Loucy (cell line): Measurements from ENCODE around the gene PLVAP.

Experiments used
- H2AFZ ChIP-seq: fragments of 200-600 bp; sonication (generic); 2 replicates; pipeline ENCODE4 v1.6.0; 2016; ENCODE audit warnings: antibody characterized with exemption, mild to moderate bottlenecking, low read length, moderate library complexity
- H3F3A ChIP-seq: fragments of 200-600 bp; 2 replicates; pipeline ENCODE4 v1.6.0; 2016; ENCODE audit warnings: antibody characterized with exemption, low read depth, mild to moderate bottlenecking
- H3K27me3 ChIP-seq: fragments of 200-600 bp; sonication (generic); 2 replicates; pipeline ENCODE4 v1.6.1; 2014; ENCODE audit warnings: low read length, mild to moderate bottlenecking; ENCODE audit not compliant: insufficient read depth, poor library complexity, severe bottlenecking
- H3K36me3 ChIP-seq: fragments of 200-600 bp; sonication (generic); 2 replicates; pipeline ENCODE4 v1.6.1; 2016; ENCODE audit warnings: low read length; ENCODE audit not compliant: insufficient read depth
- H3K4me1 ChIP-seq: fragments of 200-600 bp; sonication (generic); 2 replicates; pipeline ENCODE4 v1.5.1; 2014; ENCODE audit warnings: low read length, mild to moderate bottlenecking; ENCODE audit not compliant: insufficient read depth, poor library complexity, severe bottlenecking
- H3K4me2 ChIP-seq: fragments of 200-600 bp; sonication (generic); 2 replicates; pipeline ENCODE4 v1.6.0; 2014; ENCODE audit warnings: antibody characterized with exemption, low read length, low read depth, mild to moderate bottlenecking; ENCODE audit not compliant: poor library complexity, severe bottlenecking
- H3K4me3 ChIP-seq: fragments of 200-600 bp; sonication (generic); 2 replicates; pipeline ENCODE4 v1.5.1; 2014; ENCODE audit warnings: low read length, mild to moderate bottlenecking, mixed read lengths; ENCODE audit not compliant: poor library complexity, severe bottlenecking
- H3K79me2 ChIP-seq: fragments of 200-600 bp; sonication (generic); 2 replicates; pipeline ENCODE4 v1.6.1; 2014; ENCODE audit warnings: low read length; ENCODE audit not compliant: insufficient read depth
- H3K9ac ChIP-seq: fragments of 200-600 bp; sonication (generic); 2 replicates; pipeline ENCODE4 v1.6.0; 2014; ENCODE audit warnings: mild to moderate bottlenecking, low read depth, low read length, moderate library complexity; ENCODE audit not compliant: poor library complexity, severe bottlenecking
- H3K9me2 ChIP-seq: fragments of 200-600 bp; sonication (generic); replicated peaks from 2 replicates; pipeline ENCODE4 v1.6.1; 2016; ENCODE audit warnings: low read depth, low read length, mixed read lengths
- H3K9me3 ChIP-seq: fragments of 200-600 bp; sonication (generic); 2 replicates; pipeline ENCODE4 v1.6.1; 2014; ENCODE audit warnings: mild to moderate bottlenecking, antibody characterized with exemption, low read length, low read depth; ENCODE audit not compliant: insufficient read depth
- H4K20me1 ChIP-seq: fragments of 200-600 bp; sonication (generic); 2 replicates; pipeline ENCODE4 v1.6.0; 2014; ENCODE audit warnings: antibody characterized with exemption, low read length, mild to moderate bottlenecking; ENCODE audit not compliant: insufficient read depth, poor library complexity, severe bottlenecking
- EZH2phosphoT487 ChIP-seq: fragments of 200-600 bp; IDR thresholded peaks from 2 replicates; pipeline ENCODE4 v1.6.1; 2018; ENCODE audit warnings: antibody characterized with exemption, mild to moderate bottlenecking, moderate library complexity, borderline replicate concordance
- TF ChIP-seq, protein P1 (sequence below): fragments of 200-600 bp; sonication (generic); conservative IDR thresholded peaks from 2 replicates; pipeline ENCODE4 v1.5.1; 2014; ENCODE audit warnings: mild to moderate bottlenecking, antibody characterized with exemption, low read length

PLVAP gene

DNA sequence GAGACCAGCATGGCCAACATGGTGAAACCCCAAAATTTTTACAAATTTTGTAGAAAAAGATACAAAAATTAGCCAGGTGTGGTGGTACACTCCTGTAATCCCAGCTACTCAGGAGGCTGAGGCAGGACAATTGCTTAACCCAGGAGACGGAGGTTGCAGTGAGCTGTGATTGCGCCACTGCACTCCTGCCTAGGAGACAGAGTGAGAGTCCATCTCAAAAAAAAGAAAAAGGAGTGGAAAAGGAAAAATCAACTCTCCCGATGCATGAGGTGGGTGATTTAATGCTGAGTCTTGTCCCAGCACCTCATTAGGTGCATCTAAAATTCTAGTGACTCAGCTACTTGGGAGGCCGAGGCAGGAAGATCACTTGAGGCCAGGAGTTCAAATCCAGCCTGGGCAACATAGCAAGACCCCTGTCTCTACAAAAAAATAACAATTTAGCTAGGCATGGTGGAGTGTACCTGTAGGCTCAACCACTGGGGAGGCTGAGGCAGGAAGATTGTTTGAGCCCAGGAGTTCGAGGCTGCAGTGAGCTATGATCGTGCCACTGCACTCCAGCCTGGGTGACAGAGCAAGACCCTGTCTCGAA is 20.0 kb downstream of the PLVAP start:
- H3K9ac ChIP-seq: no peak overlapping the region
- H3K4me2 ChIP-seq: no peak overlapping the region
- no peaks in the 10 kb centered on the region for H3F3A ChIP-seq
- no peaks in the 10 kb centered on the region for H4K20me1 ChIP-seq
- no peak overlapping the region for H2AFZ ChIP-seq
- no peaks in the 10 kb centered on the region for H3K4me1 ChIP-seq
- H3K36me3 ChIP-seq: no peaks in the 10 kb centered on the region
- no peaks in the 10 kb centered on the region for H3K27me3 ChIP-seq
- no peaks in the 10 kb centered on the region for H3K79me2 ChIP-seq
- no peaks in the 10 kb centered on the region for H3K9me2 ChIP-seq
- H3K9me3 ChIP-seq: no peaks in the 10 kb centered on the region
- no peak overlapping the region for H3K4me3 ChIP-seq
- no peak for TF ChIP-seq EZH2phosphoT487
- TF ChIP-seq, protein P1, sequence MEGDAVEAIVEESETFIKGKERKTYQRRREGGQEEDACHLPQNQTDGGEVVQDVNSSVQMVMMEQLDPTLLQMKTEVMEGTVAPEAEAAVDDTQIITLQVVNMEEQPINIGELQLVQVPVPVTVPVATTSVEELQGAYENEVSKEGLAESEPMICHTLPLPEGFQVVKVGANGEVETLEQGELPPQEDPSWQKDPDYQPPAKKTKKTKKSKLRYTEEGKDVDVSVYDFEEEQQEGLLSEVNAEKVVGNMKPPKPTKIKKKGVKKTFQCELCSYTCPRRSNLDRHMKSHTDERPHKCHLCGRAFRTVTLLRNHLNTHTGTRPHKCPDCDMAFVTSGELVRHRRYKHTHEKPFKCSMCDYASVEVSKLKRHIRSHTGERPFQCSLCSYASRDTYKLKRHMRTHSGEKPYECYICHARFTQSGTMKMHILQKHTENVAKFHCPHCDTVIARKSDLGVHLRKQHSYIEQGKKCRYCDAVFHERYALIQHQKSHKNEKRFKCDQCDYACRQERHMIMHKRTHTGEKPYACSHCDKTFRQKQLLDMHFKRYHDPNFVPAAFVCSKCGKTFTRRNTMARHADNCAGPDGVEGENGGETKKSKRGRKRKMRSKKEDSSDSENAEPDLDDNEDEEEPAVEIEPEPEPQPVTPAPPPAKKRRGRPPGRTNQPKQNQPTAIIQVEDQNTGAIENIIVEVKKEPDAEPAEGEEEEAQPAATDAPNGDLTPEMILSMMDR: no peak

DNA sequence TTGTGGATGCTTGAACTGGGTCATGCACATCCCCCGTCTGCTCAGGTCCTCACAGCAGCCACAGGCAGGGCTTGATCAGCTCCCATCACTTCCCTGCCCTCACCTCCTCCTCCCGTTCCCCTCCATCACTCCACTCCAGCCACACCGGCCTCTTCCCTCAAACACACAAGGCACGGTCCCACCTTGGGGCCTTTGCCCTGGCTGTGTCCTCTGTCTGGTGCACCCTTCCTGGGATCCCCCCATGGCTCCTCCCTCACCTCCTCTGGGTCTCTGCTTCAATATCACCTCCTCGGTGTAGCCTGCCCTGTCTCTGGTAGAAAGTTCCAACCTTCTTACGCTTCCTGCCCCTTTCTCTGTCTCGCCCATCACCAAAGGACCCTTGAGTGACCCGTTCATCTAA is 23.8 kb downstream of the PLVAP start:
- Histone ChIP-seq H3K9ac (no peak overlapping the region), H3K79me2 (no peaks in the 10 kb centered on the region), H3K4me1 (peaks cover 3% of the 10 kb centered on the region), H4K20me1 (no peaks in the 10 kb centered on the region), H3F3A (no peaks in the 10 kb centered on the region), H3K36me3 (no peaks in the 10 kb centered on the region), H2AFZ (no peak overlapping the region), H3K4me3 (no peak overlapping the region), H3K9me2 (no peaks in the 10 kb centered on the region), H3K27me3 (no peaks in the 10 kb centered on the region), H3K9me3 (no peaks in the 10 kb centered on the region), H3K4me2 (no peak overlapping the region)
- TF ChIP-seq EZH2phosphoT487: no peak
- TF ChIP-seq, protein P1: no peak

DNA sequence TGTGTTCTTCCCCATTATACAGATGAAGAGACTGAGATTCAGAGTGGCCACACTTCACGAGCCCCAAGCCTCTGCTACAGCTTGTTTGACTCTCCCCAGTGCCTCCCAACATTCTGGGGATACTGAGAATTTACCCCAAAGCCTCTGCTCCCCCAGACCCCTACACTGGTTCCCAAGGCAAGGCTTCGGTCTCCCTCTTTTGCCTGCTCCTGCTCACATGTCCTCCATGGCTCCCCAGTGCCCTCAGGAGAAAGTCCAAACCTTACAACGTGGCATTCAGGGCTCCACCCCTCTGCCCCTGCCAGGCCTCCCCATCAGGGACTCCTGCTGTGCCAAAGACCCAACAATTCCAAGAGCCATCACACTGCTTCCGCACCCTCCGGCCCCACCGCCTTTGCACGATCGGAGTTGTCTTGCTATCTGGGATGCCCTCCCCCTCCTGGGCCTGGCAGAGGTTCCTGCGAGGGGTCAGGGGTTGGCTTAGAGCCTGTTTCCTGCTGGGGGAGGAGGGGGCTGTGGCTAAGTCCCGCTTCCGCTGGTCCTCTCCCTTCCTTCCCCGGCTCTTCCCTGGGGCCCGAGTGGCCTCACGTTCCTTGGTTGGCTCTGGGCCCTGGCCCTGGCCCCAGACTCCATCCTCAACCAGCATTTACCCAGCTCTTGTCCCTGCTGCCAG is 24.4 kb downstream of the PLVAP start:
- TF ChIP-seq EZH2phosphoT487: no peak
- TF ChIP-seq, protein P1: no peak
- peaks cover 3% of the 10 kb centered on the region for H3K4me1 ChIP-seq

More for the DNA sequence above, 24.4 kb downstream of the PLVAP start:
- Histone ChIP-seq H2AFZ (no peak overlapping the region), H3K27me3 (no peaks in the 10 kb centered on the region), H3K4me3 (no peak overlapping the region), H3K9me2 (no peaks in the 10 kb centered on the region), H3K9me3 (no peaks in the 10 kb centered on the region), H3K36me3 (no peaks in the 10 kb centered on the region), H4K20me1 (no peaks in the 10 kb centered on the region), H3K4me2 (no peak overlapping the region), H3F3A (no peaks in the 10 kb centered on the region), H3K9ac (no peak overlapping the region), H3K79me2 (no peaks in the 10 kb centered on the region)
